Liver (tissue), 9 donors: ENCODE measurements around the gene DHRS12. TPM values are rescaled to one million over a fixed set of nuclear protein-coding genes. Genes with fewer than 3 reads are reported as not detected.

Experiments used
- DNase-seq: peaks from one replicate; pipeline ENCODE4 v3.0.0-alpha.2; 2017; ENCODE audit warnings: low spot score
- H3K27ac ChIP-seq, 2 donors: one replicate each; pipeline ENCODE4 v1.7.0; 2013; ENCODE audit warnings: inconsistent platforms in 2 of 2, low read length in 2 of 2, control low read depth in 1 of 2, low read depth in 1 of 2, mild to moderate bottlenecking in 1 of 2
- H3K27me3 ChIP-seq, 4 donors: one replicate each; pipeline versions ENCODE4 v1.6.1 to v1.7.0; 2013; ENCODE audit warnings: low read length in 3 of 4, inconsistent platforms in 1 of 4, mild to moderate bottlenecking in 1 of 4, moderate library complexity in 1 of 4; ENCODE audit not compliant: control insufficient read depth in 4 of 4, insufficient read depth in 4 of 4
- H3K36me3 ChIP-seq, 4 donors: one replicate each; pipeline versions ENCODE4 v1.6.1 to v1.7.0; 2013; ENCODE audit warnings: low read length in 3 of 4, mild to moderate bottlenecking in 3 of 4, low read depth in 1 of 4, moderate library complexity in 1 of 4; ENCODE audit not compliant: control insufficient read depth in 4 of 4, insufficient read depth in 3 of 4
- H3K4me1 ChIP-seq, 4 donors: one replicate each; pipeline versions ENCODE4 v1.6.1 to v1.7.0; 2013; ENCODE audit warnings: low read length in 3 of 4, mild to moderate bottlenecking in 3 of 4, moderate library complexity in 1 of 4; ENCODE audit not compliant: control insufficient read depth in 4 of 4, insufficient read depth in 4 of 4
- H3K4me3 ChIP-seq, 3 donors: one replicate each; pipeline versions ENCODE4 v1.6.1 to v1.7.0; 2013; ENCODE audit warnings: low read length in 3 of 3, control low read depth in 1 of 3, low read depth in 1 of 3, mild to moderate bottlenecking in 1 of 3
- H3K9ac ChIP-seq, 2 donors: one replicate each; pipeline ENCODE4 v1.7.0; 2013; ENCODE audit warnings: low read length in 2 of 2, mild to moderate bottlenecking in 2 of 2, moderate library complexity in 2 of 2, control low read depth in 1 of 2, low read depth in 1 of 2
- H3K9me3 ChIP-seq, 4 donors: one replicate each; pipeline versions ENCODE4 v1.6.1 to v1.7.0; 2013; ENCODE audit warnings: low read length in 3 of 4; ENCODE audit not compliant: control insufficient read depth in 4 of 4
- ATF3 ChIP-seq: IDR thresholded peaks from 2 replicates; pipeline ENCODE4 v1.6.1; 2016; ENCODE audit warnings: antibody characterized with exemption
- EGR1 ChIP-seq, 2 donors: IDR thresholded peaks; 2 replicates each; pipeline ENCODE4 v1.6.1; 2016 to 2018; ENCODE audit warnings: antibody characterized with exemption in 2 of 2, low read depth in 2 of 2
- FOXA1 ChIP-seq: IDR thresholded peaks from 2 replicates; pipeline ENCODE4 v1.6.1; 2016; ENCODE audit warnings: antibody characterized with exemption
- FOXA2 ChIP-seq: IDR thresholded peaks from 2 replicates; pipeline ENCODE4 v1.6.1; 2016; ENCODE audit warnings: antibody characterized with exemption
- GABPA ChIP-seq, 2 donors: IDR thresholded peaks in 1 of 2; conservative IDR thresholded peaks in 1 of 2; 2 replicates each; pipeline ENCODE4 v1.6.1; 2016; ENCODE audit warnings: antibody characterized with exemption in 2 of 2, mild to moderate bottlenecking in 1 of 2, moderate library complexity in 1 of 2
- HNF4A ChIP-seq, 2 donors: conservative IDR thresholded peaks; 2 replicates each; pipeline ENCODE4 v1.6.1; 2016; ENCODE audit warnings: antibody characterized with exemption in 2 of 2, mild to moderate bottlenecking in 2 of 2
- HNF4G ChIP-seq: IDR thresholded peaks from 2 replicates; pipeline ENCODE4 v1.6.1; 2016; ENCODE audit warnings: antibody characterized with exemption
- JUND ChIP-seq, 2 donors: IDR thresholded peaks; 2 replicates each; pipeline ENCODE4 v1.6.1; 2016; ENCODE audit warnings: antibody characterized with exemption in 2 of 2
- MAX ChIP-seq: IDR thresholded peaks from 2 replicates; pipeline ENCODE4 v1.6.1; 2016; ENCODE audit warnings: antibody characterized with exemption
- REST ChIP-seq: IDR thresholded peaks from 2 replicates; pipeline ENCODE4 v1.6.1; 2016; ENCODE audit warnings: antibody characterized with exemption, mild to moderate bottlenecking
- RXRA ChIP-seq, 2 donors: IDR thresholded peaks; 2 replicates each; pipeline ENCODE4 v1.6.1; 2017 to 2018; ENCODE audit warnings: antibody characterized with exemption in 2 of 2, mild to moderate bottlenecking in 1 of 2
- TAF1 ChIP-seq: conservative IDR thresholded peaks from 2 replicates; pipeline ENCODE4 v1.6.1; 2016; ENCODE audit warnings: antibody characterized with exemption, mild to moderate bottlenecking
- YY1 ChIP-seq: IDR thresholded peaks from 2 replicates; pipeline ENCODE4 v1.6.1; 2016; ENCODE audit warnings: antibody characterized with exemption, mild to moderate bottlenecking
- ZBTB33 ChIP-seq: IDR thresholded peaks from 2 replicates; pipeline ENCODE4 v1.6.1; 2016; ENCODE audit warnings: antibody characterized with exemption
- WGBS: extraction: QIAGEN DNeasy Blood & Tissue Kit; methylation state at CpG from one replicate; pipeline ENCODE4 v1.1.7; 2013; 5-methylcytosine and 5-hydroxymethylcytosine counted together
- polyA plus RNA-seq, 2 donors: library from polyadenylated mRNA; stranded (reverse) in 1 of 2; unstranded in 1 of 2; fragments of 200-250 nt in 1 of 2; fragments of >200 nt in 1 of 2; fragmentation: Nextera tagmentation in 1 of 2; extraction: Ambion mirVana in 1 of 2; gene quantifications; one replicate each; pipeline versions ENCODE4 v1.2.1 to v1.2.3, GENCODE V29; 2013 to 2015
- total RNA-seq, 2 donors: library from RNA; depleted of rRNA; stranded (reverse); fragments of >200 nt; gene quantifications; one replicate each; pipeline ENCODE4 v1.2.3, GENCODE V29; 2014
- donor health status: healthy.
- donor health status: healthy.
- donor health status: healthy.
- donor health status: healthy.
- donor health status: healthy.

Gene DHRS12
- total and polyA plus RNA-seq, 4 donors, result 6.5 to 15.5 (median 9.3) TPM

GRCh38 chr13:51843529-51843928, 39.6 kb upstream of the DHRS12 start:
- TF ChIP-seq ZBTB33 (no peak), GABPA (IDR thresholded peaks at IDR 0.05 in 1 of 2, conservative IDR thresholded peaks at IDR 0.05 in 1 of 2) (no peak), FOXA1 (no peak), YY1 (no peak), FOXA2 (no peak), REST (no peak), TAF1 (no peak), HNF4G (no peak), RXRA (IDR thresholded peaks at IDR 0.05) (no peak), HNF4A (conservative IDR thresholded peaks at IDR 0.05) (no peak), JUND (IDR thresholded peaks at IDR 0.05) (no peak)

GRCh38 chr13:51841732-51842131, 37.8 kb upstream of the DHRS12 start:
- DNase-seq, result no peak
- Histone ChIP-seq H3K4me3 (no peak overlapping the region), H3K27me3 (no peaks in the 10 kb centered on the region), H3K27ac (no peak overlapping the region), H3K9ac (no peak overlapping the region), H3K9me3 (no peaks in the 10 kb centered on the region), H3K36me3 (no peaks in the 10 kb centered on the region), H3K4me1 (peaks cover 0 to 4% (median 1%) of the 10 kb centered on the region in 4 donors)
- WGBS, result 91% methylated on average over 6 of the region's 6 CpGs
- TF ChIP-seq HNF4A (conservative IDR thresholded peaks at IDR 0.05) (no peak), ATF3 (no peak)

More at GRCh38 chr13:51843529-51843928, 39.6 kb upstream of the DHRS12 start:
- no peaks in the 10 kb centered on the region for H3K9me3 ChIP-seq
- H3K27ac ChIP-seq, result no peak overlapping the region
- no peak overlapping the region for H3K4me3 ChIP-seq
- no peaks in the 10 kb centered on the region for H3K36me3 ChIP-seq
- WGBS, result 76% methylated on average over 3 of the region's 3 CpGs
- no peaks in the 10 kb centered on the region for H3K27me3 ChIP-seq
- H3K9ac ChIP-seq, result no peak overlapping the region
- DNase-seq, result no peak
- H3K4me1 ChIP-seq, result peaks cover 0 to 4% (median 1%) of the 10 kb centered on the region in 4 donors

GRCh38 chr13:51840917-51841316, 37.0 kb upstream of the DHRS12 start:
- H3K27ac ChIP-seq, result no peak overlapping the region
- no peaks in the 10 kb centered on the region for H3K27me3 ChIP-seq
- H3K4me1 ChIP-seq, result peaks cover 0 to 4% (median 1%) of the 10 kb centered on the region in 4 donors
- no peaks in the 10 kb centered on the region for H3K9me3 ChIP-seq
- no peak for TF ChIP-seq ATF3
- no peak for TF ChIP-seq RXRA (IDR thresholded peaks at IDR 0.05)
- no peak for TF ChIP-seq GABPA (IDR thresholded peaks at IDR 0.05 in 1 of 2, conservative IDR thresholded peaks at IDR 0.05 in 1 of 2)
- no peak for TF ChIP-seq EGR1 (IDR thresholded peaks at IDR 0.05; ENCODE audit: low read depth in 2 of 2)
- no peak for TF ChIP-seq ZBTB33
- no peak for TF ChIP-seq MAX
- TF ChIP-seq TAF1, result no peak
- no peak overlapping the region for H3K4me3 ChIP-seq
- DNase-seq, result no peak
- no peak overlapping the region for H3K9ac ChIP-seq
- no peaks in the 10 kb centered on the region for H3K36me3 ChIP-seq
- 88% methylated on average over 6 of the region's 6 CpGs for WGBS
